Left ventricle myocardium superior (tissue), 1 donor: ENCODE measurements around the gene RNU6-8. TPM values are rescaled to one million over a fixed set of nuclear protein-coding genes. Genes with fewer than 3 reads are reported as not detected.

Experiments used
- ATAC-seq: fragments of 200-7000 bp; cut with Tn5 transposase; one replicate; pipeline ENCODE4 v1.9.1; 2020; ENCODE audit warnings: mild to moderate bottlenecking, moderate library complexity
- DNase-seq: peaks from one replicate; pipeline ENCODE4 v3.0.0-alpha.2; 2020
- intact Hi-C: fragments of 100-400 bp; cut with micrococcal nuclease; formaldehyde crosslinking; loops from one replicate; pipeline ENCODE4 v1.11.0; 2022
- total RNA-seq: library from RNA; stranded (reverse); fragmentation: NEBNext Ultra II Directional; extraction: Animal tissue kit (Norgen Biotek cat#: 25700); gene quantifications from one replicate; pipeline ENCODE4 v1.2.1, GENCODE V29; 2021
- donor health status: DM: no; HTN: yes; CAD: no; lungs with severe emphysema.

The RNU6-8 gene
- total RNA-seq, 1 donor from 2014 or later = not detected

DNA sequence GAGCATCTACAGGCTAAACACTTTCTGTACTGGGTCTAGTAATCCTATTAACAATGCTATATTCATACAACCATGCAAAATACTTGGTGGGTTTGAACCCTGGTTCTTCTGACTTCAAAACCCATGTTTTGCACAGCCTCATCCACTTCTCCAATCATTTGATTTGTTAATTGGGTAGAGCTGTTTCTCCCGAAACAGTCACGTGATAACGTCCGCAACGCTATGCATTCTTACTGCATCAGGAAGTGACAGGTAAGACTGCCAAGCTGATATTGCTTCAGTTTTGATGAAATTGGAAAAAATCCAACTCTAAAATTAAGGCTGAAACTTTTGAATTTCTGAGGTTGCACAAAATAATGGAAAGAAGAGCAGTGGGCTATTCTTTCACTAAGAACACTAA, 31.6 kb downstream of the RNU6-8 start:
- DNase-seq (no peak), ATAC-seq (no peak)
- intact Hi-C loops = no loop called here

DNA sequence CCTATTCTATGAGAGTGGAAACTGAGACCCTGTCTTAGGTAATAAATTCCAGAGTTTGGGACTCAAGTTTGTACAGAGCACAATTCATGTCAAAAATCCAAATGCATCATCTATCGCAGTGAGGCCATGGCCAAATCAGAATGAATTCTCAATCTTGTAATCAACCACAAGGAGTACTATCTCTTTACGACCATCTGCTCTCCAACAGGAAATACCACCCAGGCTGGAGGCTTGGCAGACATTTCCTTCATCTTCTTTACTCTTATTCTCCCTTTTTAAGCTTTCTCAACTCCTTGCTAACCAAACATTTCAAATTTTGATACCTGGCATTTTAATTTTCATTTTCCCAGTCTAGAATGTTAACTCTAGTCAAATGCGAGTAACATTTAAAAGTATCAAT, 33.9 kb downstream of the RNU6-8 start:
- intact Hi-C loops = no loop called here
- no peak for ATAC-seq
- no peak for DNase-seq

DNA sequence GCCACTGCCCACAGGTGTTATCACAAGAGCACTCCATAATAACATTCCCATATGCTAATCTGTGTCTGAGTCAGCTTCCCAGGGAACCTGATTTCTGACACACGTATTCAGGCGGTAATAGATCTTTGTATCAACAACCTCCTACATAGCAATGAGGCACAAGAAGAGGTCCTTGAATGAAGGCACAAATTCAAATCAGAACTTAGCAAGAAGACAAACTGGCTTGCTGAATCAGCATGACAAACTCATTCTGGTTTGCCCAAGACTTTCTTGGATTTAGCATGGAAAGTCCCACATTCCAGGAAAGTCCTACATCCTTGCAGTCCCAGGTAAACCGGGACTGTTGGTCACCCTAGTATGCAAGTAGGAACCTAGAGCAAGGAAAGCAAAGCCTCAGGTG, 35.2 kb downstream of the RNU6-8 start:
- intact Hi-C loops = no loop called here
- ATAC-seq = no peak
- DNase-seq = no peak

DNA sequence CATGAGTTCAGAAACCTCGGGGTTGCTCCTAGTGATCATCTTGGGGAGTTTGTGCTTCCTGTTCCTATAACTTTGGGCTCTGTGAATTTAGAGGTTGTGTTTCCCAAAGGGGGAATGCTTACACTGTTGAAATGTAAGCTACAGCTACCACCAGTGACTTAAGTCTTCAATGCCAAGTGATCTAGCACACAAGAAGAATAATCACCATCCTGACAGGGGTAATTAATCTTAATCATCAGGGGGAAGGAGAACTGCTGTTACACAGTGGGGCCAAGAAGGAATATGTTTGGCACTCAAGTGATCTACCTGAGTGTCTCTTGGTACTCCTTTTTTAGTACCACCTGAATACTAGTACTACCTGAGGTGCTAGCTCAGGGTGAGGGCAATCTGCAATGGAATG, 36.1 kb downstream of the RNU6-8 start:
- intact Hi-C loops = no loop called here
- ATAC-seq (no peak), DNase-seq (no peak)

DNA sequence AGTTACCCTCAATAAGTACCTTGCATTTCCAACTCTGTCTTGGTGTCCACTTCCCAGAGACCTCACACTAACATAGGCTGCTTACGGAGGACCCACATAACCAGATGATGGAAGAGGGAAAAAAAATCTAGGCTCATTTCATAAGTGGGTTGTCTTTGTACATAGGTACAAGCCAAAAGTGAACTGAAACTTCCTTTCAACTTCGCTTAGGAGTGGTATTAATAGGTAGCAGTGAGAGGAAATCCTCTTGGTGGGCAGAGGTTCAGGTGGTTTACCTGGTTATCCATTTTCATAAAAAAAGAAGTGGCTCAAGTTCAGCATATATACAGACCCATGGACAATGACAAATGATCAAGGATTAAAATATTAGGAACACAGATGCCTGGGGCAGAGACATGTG, 37.0 kb downstream of the RNU6-8 start:
- intact Hi-C loops = no loop called here
- ATAC-seq = no peak
- DNase-seq = no peak

Other genes with a start within 250 kb of the RNU6-8 start
- 263 TPM for gene ARHGAP5, start 126.0 kb downstream of the RNU6-8 start, total RNA-seq
- not detected for gene RNU6-7, start 1.2 kb downstream of the RNU6-8 start, total RNA-seq
- 172 TPM for gene AKAP6, start 126.0 kb upstream of the RNU6-8 start, total RNA-seq